ENCODE results near the gene DNMT3A.

The DNMT3A gene

GRCh38 chr2:25178976-25179375 is 162.7 kb downstream of the DNMT3A start:
- Histone ChIP-seq H3K9me2 (replicated peaks; ENCODE audit: low read depth, low read length) (no peaks in the 10 kb centered on the region), H3F3A (ENCODE audit: low read depth) (no peaks in the 10 kb centered on the region), H3K79me2 (ENCODE audit: insufficient read depth, low read length) (no peaks in the 10 kb centered on the region), H3K9ac (ENCODE audit: low read depth, low read length, poor library complexity, severe bottlenecking) (no peak overlapping the region), H3K4me2 (ENCODE audit: low read depth, low read length, poor library complexity, severe bottlenecking) (no peak overlapping the region), H4K20me1 (ENCODE audit: insufficient read depth, low read length, poor library complexity, severe bottlenecking) (no peaks in the 10 kb centered on the region), H3K9me3 (ENCODE audit: insufficient read depth, low read depth, low read length) (no peaks in the 10 kb centered on the region), H2AFZ (ENCODE audit: low read length) (no peak overlapping the region), H3K4me3 (ENCODE audit: low read length, poor library complexity, severe bottlenecking) (no peak overlapping the region), H3K36me3 (ENCODE audit: insufficient read depth, low read length) (no peaks in the 10 kb centered on the region), H3K4me1 (ENCODE audit: insufficient read depth, low read length, poor library complexity, severe bottlenecking) (no peaks in the 10 kb centered on the region), H3K27me3 (ENCODE audit: insufficient read depth, low read length, poor library complexity, severe bottlenecking) (no peaks in the 10 kb centered on the region)
- no peak for TF ChIP-seq CTCF (conservative IDR thresholded peaks at IDR 0.05; ENCODE audit: low read length)
- TF ChIP-seq EZH2phosphoT487 (IDR thresholded peaks at IDR 0.05; ENCODE audit: borderline replicate concordance), result no peak

Measured in Loucy (cell line).